Activated naive CD8-positive, alpha-beta T cell treated with anti-CD3 and anti-CD28 coated beads, Interleukin-2, amount 50 U/mL, for 24 hours (primary cell): ENCODE measurements around the gene WASF2.
"Not testable (repeated sequence)": the region's sequence is repeated elsewhere in the genome, so short reads cannot be mapped to it uniquely, and the experiment has no call there.

ENCODE experiments used
- ATAC-seq: fragments of 150-1000 bp; cut with Tn5 transposase; one replicate; pipeline ENCODE4 v1.10.0; 2021
- DNase-seq: peaks from one replicate; pipeline ENCODE4 v3.0.0; 2021
- H3K27ac Mint-ChIP-seq: one replicate; pipeline ENCODE4 v1.8.0; 2021; ENCODE audit warnings: mild to moderate bottlenecking, mixed read lengths
- H3K27me3 Mint-ChIP-seq: one replicate; pipeline ENCODE4 v1.8.0; 2021; ENCODE audit warnings: mixed read lengths
- H3K36me3 Mint-ChIP-seq: one replicate; pipeline ENCODE4 v1.8.0; 2021; ENCODE audit warnings: low read depth, mixed read lengths
- H3K4me1 Mint-ChIP-seq: one replicate; pipeline ENCODE4 v1.8.0; 2021; ENCODE audit warnings: mixed read lengths
- H3K4me3 Mint-ChIP-seq: one replicate; pipeline ENCODE4 v1.8.0; 2021; ENCODE audit warnings: mild to moderate bottlenecking, moderate library complexity, mixed read lengths
- H3K9me3 Mint-ChIP-seq: one replicate; pipeline ENCODE4 v1.8.0; 2021; ENCODE audit warnings: mixed read lengths

The WASF2 gene

GRCh38 chr1:27388337-27389005 lies 101.5 kb downstream of the WASF2 start:
- DNase-seq (peak; percentile 81), ATAC-seq (no peak)
- H3K4me1 Mint-ChIP-seq: peaks cover 9% of the 10 kb centered on the region
- peak overlapping the region; percentile 52 for H3K27ac Mint-ChIP-seq
- no peaks in the 10 kb centered on the region for H3K27me3 Mint-ChIP-seq
- H3K4me3 Mint-ChIP-seq: no peak overlapping the region
- H3K36me3 Mint-ChIP-seq: no peaks in the 10 kb centered on the region
- H3K9me3 Mint-ChIP-seq: no peaks in the 10 kb centered on the region

GRCh38 chr1:27384797-27385196 lies 105.2 kb downstream of the WASF2 start:
- H3K27ac Mint-ChIP-seq, ATAC-seq, H3K36me3 Mint-ChIP-seq, H3K4me3 Mint-ChIP-seq, H3K4me1 Mint-ChIP-seq, DNase-seq, H3K9me3 Mint-ChIP-seq, H3K27me3 Mint-ChIP-seq: not testable (repeated sequence)

GRCh38 chr1:27383661-27384060 lies 106.3 kb downstream of the WASF2 start:
- no peak for DNase-seq
- H3K9me3 Mint-ChIP-seq: no peaks in the 10 kb centered on the region
- H3K4me1 Mint-ChIP-seq: peaks cover 2% of the 10 kb centered on the region
- no peaks in the 10 kb centered on the region for H3K36me3 Mint-ChIP-seq
- ATAC-seq: no peak
- H3K4me3 Mint-ChIP-seq: no peak overlapping the region
- no peak overlapping the region for H3K27ac Mint-ChIP-seq
- no peaks in the 10 kb centered on the region for H3K27me3 Mint-ChIP-seq

GRCh38 chr1:27383039-27383605 lies 106.8 kb downstream of the WASF2 start, which contains the start of gene CD164L2:
CD164L2 (minus strand) TSS chr1:27383333; CDS start chr1:27383239, 94 bp downstream.
- Mint-ChIP-seq H3K9me3 (no peaks in the 10 kb centered on the region), H3K36me3 (no peaks in the 10 kb centered on the region), H3K4me1 (peaks cover 2% of the 10 kb centered on the region), H3K4me3 (no peak within 1 kb of the TSS), H3K27ac (no peak within 1 kb of the TSS), H3K27me3 (no peaks in the 10 kb centered on the region)
- DNase-seq: peak; percentile 64
- ATAC-seq: no peak

- Mint-ChIP-seq H3K4me3 (no peak overlapping the region), H3K9me3 (no peaks in the 10 kb centered on the region), H3K4me1 (peaks cover 2% of the 10 kb centered on the region), H3K27me3 (no peaks in the 10 kb centered on the region), H3K36me3 (no peaks in the 10 kb centered on the region), H3K27ac (no peak overlapping the region)
- DNase-seq (no peak), ATAC-seq (no peak)
These were observed 107.8 kb downstream of the WASF2 start for GRCh38 chr1:27381969-27382762.

GRCh38 chr1:27380766-27381733 lies 108.9 kb downstream of the WASF2 start:
- Mint-ChIP-seq H3K27me3 (no peaks in the 10 kb centered on the region), H3K9me3 (no peaks in the 10 kb centered on the region), H3K4me3 (no peak overlapping the region), H3K27ac (no peak overlapping the region), H3K36me3 (no peaks in the 10 kb centered on the region), H3K4me1 (peaks cover 2% of the 10 kb centered on the region)
- peak; percentile 11 for ATAC-seq
- no peak for DNase-seq

- Mint-ChIP-seq H3K36me3 (no peaks in the 10 kb centered on the region), H3K27ac (no peak overlapping the region), H3K4me1 (peaks cover 2% of the 10 kb centered on the region), H3K9me3 (no peaks in the 10 kb centered on the region), H3K4me3 (no peak overlapping the region), H3K27me3 (no peaks in the 10 kb centered on the region)
- DNase-seq (no peak), ATAC-seq (no peak)
These were observed 109.7 kb downstream of the WASF2 start for GRCh38 chr1:27380224-27380623.

- Mint-ChIP-seq H3K36me3 (no peaks in the 10 kb centered on the region), H3K4me1 (peaks cover 2% of the 10 kb centered on the region), H3K9me3 (no peaks in the 10 kb centered on the region), H3K4me3 (no peak overlapping the region), H3K27me3 (no peaks in the 10 kb centered on the region), H3K27ac (no peak overlapping the region)
- DNase-seq (no peak), ATAC-seq (no peak)
These were observed 110.3 kb downstream of the WASF2 start for GRCh38 chr1:27379564-27380122.

- Mint-ChIP-seq H3K27me3 (no peaks in the 10 kb centered on the region), H3K9me3 (no peaks in the 10 kb centered on the region), H3K27ac (no peak overlapping the region), H3K36me3 (no peaks in the 10 kb centered on the region), H3K4me1 (peaks cover 2% of the 10 kb centered on the region), H3K4me3 (no peak overlapping the region)
- DNase-seq: no peak
- ATAC-seq: no peak
These were observed 112.0 kb downstream of the WASF2 start for GRCh38 chr1:27377760-27378495.

GRCh38 chr1:27374362-27375086 lies 115.4 kb downstream of the WASF2 start, which contains the start of gene FCN3:
FCN3 (minus strand) TSS chr1:27374824; CDS start chr1:27374818, 6 bp downstream.
- no peak for ATAC-seq

GRCh38 chr1:27372808-27373690 lies 116.9 kb downstream of the WASF2 start:
- Mint-ChIP-seq H3K27me3 (no peaks in the 10 kb centered on the region), H3K9me3 (no peaks in the 10 kb centered on the region), H3K36me3 (no peaks in the 10 kb centered on the region), H3K4me3 (no peak overlapping the region), H3K27ac (no peak overlapping the region), H3K4me1 (peaks cover 11% of the 10 kb centered on the region)
- no peak for DNase-seq
- no peak for ATAC-seq

More at GRCh38 chr1:27374362-27375086, 115.4 kb downstream of the WASF2 start, which contains the start of gene FCN3:
- no peaks in the 10 kb centered on the region for H3K9me3 Mint-ChIP-seq
- no peak within 1 kb of the TSS for H3K4me3 Mint-ChIP-seq
- H3K4me1 Mint-ChIP-seq: peaks cover 6% of the 10 kb centered on the region
- DNase-seq: no peak
- no peaks in the 10 kb centered on the region for H3K27me3 Mint-ChIP-seq
- no peak within 1 kb of the TSS for H3K27ac Mint-ChIP-seq
- H3K36me3 Mint-ChIP-seq: no peaks in the 10 kb centered on the region
